ENCODE data around the gene VSIG10L2. TPM values are rescaled to one million over a fixed set of nuclear protein-coding genes. Genes with fewer than 3 reads are reported as not detected.

Gene VSIG10L2
- total RNA-seq, 2 donors from 2014 or later = not detected

GRCh38 chr11:125941267-125941618 lies 4.6 kb upstream of the VSIG10L2 start:
- H3K4me1 Mint-ChIP-seq = peaks cover 32% of the 10 kb centered on the region
- H3K4me1 ChIP-seq (ENCODE audit: control insufficient read depth, insufficient read depth, low read length) = peaks cover 6% of the 10 kb centered on the region
- H3K9ac ChIP-seq (ENCODE audit: extremely low read depth, low read length, poor library complexity, severe bottlenecking) = no peak overlapping the region
- H3K36me3 ChIP-seq (ENCODE audit: control insufficient read depth, insufficient read depth, low read length) = no peaks in the 10 kb centered on the region
- H3K36me3 Mint-ChIP-seq (ENCODE audit: low read depth) = no peaks in the 10 kb centered on the region
- TF ChIP-seq CTCF (conservative IDR thresholded peaks at IDR 0.05) = no peak
- H3K27me3 ChIP-seq (ENCODE audit: control insufficient read depth, insufficient read depth, low read length, poor library complexity, severe bottlenecking) = peaks cover 8% of the 10 kb centered on the region
- no peak overlapping the region for H3K27ac ChIP-seq (ENCODE audit: low read depth, low read length)
- H3K9me3 ChIP-seq (ENCODE audit: control insufficient read depth, low read length) = no peaks in the 10 kb centered on the region
- WGBS, 2 experiments (ENCODE audit: insufficient coverage in 1 of 2, insufficient read length in 1 of 2) = 93 to 100% methylated on average over 3 to 4 of the region's 4 CpGs
- no peak overlapping the region for H3K4me3 ChIP-seq (ENCODE audit: low read length)
- no peaks in the 10 kb centered on the region for H3K9me3 Mint-ChIP-seq
- H3K27me3 Mint-ChIP-seq (ENCODE audit: insufficient read depth) = no peaks in the 10 kb centered on the region
- no peak for DNase-seq
- no peak overlapping the region for H3K4me3 Mint-ChIP-seq
- peak overlapping the region; percentile 64 for H3K27ac Mint-ChIP-seq

- peak overlapping the region; percentile 64 for H3K27ac Mint-ChIP-seq
Measured at GRCh38 chr11:125941619-125942611, 3.9 kb upstream of the VSIG10L2 start.

More at GRCh38 chr11:125941619-125942611, 3.9 kb upstream of the VSIG10L2 start:
- H3K9me3 ChIP-seq (ENCODE audit: control insufficient read depth, low read length) = no peaks in the 10 kb centered on the region
- H3K4me1 ChIP-seq (ENCODE audit: control insufficient read depth, insufficient read depth, low read length) = peaks cover 6% of the 10 kb centered on the region
- no peaks in the 10 kb centered on the region for H3K36me3 Mint-ChIP-seq (ENCODE audit: low read depth)
- TF ChIP-seq CTCF (conservative IDR thresholded peaks at IDR 0.05) = peak; percentile 94
- H3K27me3 ChIP-seq (ENCODE audit: control insufficient read depth, insufficient read depth, low read length, poor library complexity, severe bottlenecking) = peaks cover 8% of the 10 kb centered on the region
- H3K4me3 Mint-ChIP-seq = no peak overlapping the region
- H3K9me3 Mint-ChIP-seq = no peaks in the 10 kb centered on the region
- H3K36me3 ChIP-seq (ENCODE audit: control insufficient read depth, insufficient read depth, low read length) = no peaks in the 10 kb centered on the region
- peak; percentile 97 for DNase-seq
- no peak overlapping the region for H3K9ac ChIP-seq (ENCODE audit: extremely low read depth, low read length, poor library complexity, severe bottlenecking)
- 47 to 49% methylated on average over 18 to 20 of the region's 20 CpGs for WGBS, 2 experiments (ENCODE audit: insufficient coverage in 1 of 2, insufficient read length in 1 of 2)
- H3K27ac ChIP-seq (ENCODE audit: low read depth, low read length) = no peak overlapping the region
- H3K27me3 Mint-ChIP-seq (ENCODE audit: insufficient read depth) = no peaks in the 10 kb centered on the region
- no peak overlapping the region for H3K4me3 ChIP-seq (ENCODE audit: low read length)
- peaks cover 32% of the 10 kb centered on the region for H3K4me1 Mint-ChIP-seq

Measured in endodermal cell (in vitro differentiated cells).